Glutamatergic neuron (in vitro differentiated cells): ENCODE data around the gene SLC18B1. TPM values are rescaled to one million over a fixed set of nuclear protein-coding genes. Genes with fewer than 3 reads are reported as not detected.

Experiments used
- DNase-seq: peaks from one replicate; pipeline ENCODE4 v3.0.0; 2022
- H3K27ac Mint-ChIP-seq: one replicate; pipeline ENCODE4 v1.8.0; 2020; ENCODE audit warnings: mild to moderate bottlenecking, mixed read lengths, inconsistent platforms; ENCODE audit not compliant: unreplicated experiment
- H3K27me3 Mint-ChIP-seq: one replicate; pipeline ENCODE4 v1.8.0; 2020; ENCODE audit warnings: mild to moderate bottlenecking, moderate library complexity, mixed read lengths, inconsistent platforms; ENCODE audit not compliant: unreplicated experiment
- H3K36me3 Mint-ChIP-seq: one replicate; pipeline ENCODE4 v1.8.0; 2020; ENCODE audit warnings: mild to moderate bottlenecking, mixed read lengths, inconsistent platforms; ENCODE audit not compliant: unreplicated experiment
- H3K4me1 Mint-ChIP-seq: one replicate; pipeline ENCODE4 v1.8.0; 2020; ENCODE audit warnings: mild to moderate bottlenecking, low read depth, mixed read lengths, inconsistent platforms; ENCODE audit not compliant: unreplicated experiment
- H3K4me3 Mint-ChIP-seq: one replicate; pipeline ENCODE4 v1.8.0; 2020; ENCODE audit warnings: mild to moderate bottlenecking, mixed read lengths, inconsistent platforms; ENCODE audit not compliant: unreplicated experiment
- H3K9me3 Mint-ChIP-seq: one replicate; pipeline ENCODE4 v1.8.0; 2020; ENCODE audit warnings: mild to moderate bottlenecking, moderate library complexity, mixed read lengths, inconsistent platforms; ENCODE audit not compliant: unreplicated experiment
- CTCF ChIP-seq: fragments of 200-600 bp; sonication (generic); IDR thresholded peaks from one replicate; pipeline ENCODE4 v1.5.0; 2021; ENCODE audit not compliant: partially characterized antibody, unreplicated experiment
- total RNA-seq: library from RNA; stranded (reverse); fragmentation: NEBNext Ultra II Directional; extraction: Animal tissue kit (Norgen Biotek cat#: 25700); gene quantifications from one replicate; pipeline ENCODE4 v1.2.1, GENCODE V29; 2021; ENCODE audit not compliant: unreplicated experiment

Gene SLC18B1
- total RNA-seq, 1 donor from 2014 or later, result 5.8 TPM

GRCh38 chr6:132730560-132730959 lies 67.9 kb downstream of the SLC18B1 start:
- Mint-ChIP-seq H3K27me3 (no peaks in the 10 kb centered on the region), H3K9me3 (no peaks in the 10 kb centered on the region), H3K4me3 (no peak overlapping the region), H3K4me1 (peaks cover 3% of the 10 kb centered on the region), H3K27ac (no peak overlapping the region), H3K36me3 (no peaks in the 10 kb centered on the region)
- DNase-seq, result no peak
- TF ChIP-seq CTCF, result no peak

DNA sequence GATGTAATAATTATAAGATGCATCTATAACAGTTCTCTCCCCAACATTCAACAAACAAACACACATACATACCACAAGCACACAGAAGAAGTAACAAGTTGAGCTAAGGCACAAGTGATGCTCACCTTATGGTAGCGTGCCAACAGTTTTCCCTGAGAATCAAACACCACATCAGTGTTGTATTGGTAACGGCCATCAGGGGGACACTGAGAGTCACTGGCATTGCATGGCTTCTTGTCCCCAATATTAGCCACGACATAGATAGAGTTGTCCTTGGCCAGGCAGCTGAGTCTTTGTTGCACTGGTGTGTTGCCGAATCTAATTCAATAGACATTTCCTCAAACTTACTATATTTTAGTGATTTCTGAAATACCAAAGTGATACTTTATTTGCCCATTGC lies 69.8 kb downstream of the SLC18B1 start:
- no peaks in the 10 kb centered on the region for H3K9me3 Mint-ChIP-seq
- H3K4me3 Mint-ChIP-seq, result no peak overlapping the region
- no peak overlapping the region for H3K27ac Mint-ChIP-seq
- no peaks in the 10 kb centered on the region for H3K27me3 Mint-ChIP-seq
- H3K4me1 Mint-ChIP-seq, result peaks cover 3% of the 10 kb centered on the region
- TF ChIP-seq CTCF, result peak; percentile 30
- H3K36me3 Mint-ChIP-seq, result no peaks in the 10 kb centered on the region
- no peak for DNase-seq

GRCh38 chr6:132726608-132726975 lies 71.8 kb downstream of the SLC18B1 start:
- H3K27me3 Mint-ChIP-seq, result peaks cover 2% of the 10 kb centered on the region
- H3K9me3 Mint-ChIP-seq, result no peaks in the 10 kb centered on the region
- H3K4me1 Mint-ChIP-seq, result peaks cover 3% of the 10 kb centered on the region
- no peak for DNase-seq
- no peak for TF ChIP-seq CTCF
- H3K36me3 Mint-ChIP-seq, result no peaks in the 10 kb centered on the region
- H3K27ac Mint-ChIP-seq, result no peak overlapping the region
- H3K4me3 Mint-ChIP-seq, result no peak overlapping the region

DNA sequence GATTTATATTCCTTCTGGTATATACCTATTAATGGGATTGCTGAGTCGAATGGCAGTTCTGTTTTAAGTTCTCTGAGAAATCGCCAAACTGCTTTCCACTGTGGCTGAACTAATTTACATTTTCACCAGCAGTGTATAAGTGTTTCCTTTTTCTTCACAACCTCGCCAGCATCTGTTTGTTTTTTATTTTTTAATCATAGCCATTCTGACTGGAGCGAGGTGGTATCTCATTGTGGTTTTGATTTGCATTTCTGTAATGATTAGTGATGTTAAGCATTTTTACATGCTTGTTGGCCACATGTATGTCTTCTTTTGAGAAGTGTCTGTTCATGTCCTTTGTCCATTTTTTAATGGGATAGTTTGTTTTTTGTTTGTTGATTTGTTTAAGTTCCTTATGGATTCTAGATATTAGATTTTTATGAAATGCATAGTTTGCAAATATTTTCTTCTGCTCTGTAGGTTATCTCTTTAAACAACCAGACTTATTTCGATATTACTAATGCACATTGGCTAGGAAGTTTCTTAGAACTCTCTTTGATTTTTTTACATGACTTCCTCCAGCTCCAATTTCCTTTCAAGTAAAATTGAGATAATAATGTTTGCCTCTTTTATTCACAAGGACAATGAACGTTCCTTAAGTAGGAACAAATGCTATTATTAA lies 72.4 kb downstream of the SLC18B1 start:
- Mint-ChIP-seq H3K9me3 (no peaks in the 10 kb centered on the region), H3K27me3 (peaks cover 2% of the 10 kb centered on the region), H3K27ac (no peak overlapping the region), H3K4me1 (peaks cover 3% of the 10 kb centered on the region), H3K4me3 (no peak overlapping the region), H3K36me3 (no peaks in the 10 kb centered on the region)
- DNase-seq, result no peak
- TF ChIP-seq CTCF, result no peak

DNA sequence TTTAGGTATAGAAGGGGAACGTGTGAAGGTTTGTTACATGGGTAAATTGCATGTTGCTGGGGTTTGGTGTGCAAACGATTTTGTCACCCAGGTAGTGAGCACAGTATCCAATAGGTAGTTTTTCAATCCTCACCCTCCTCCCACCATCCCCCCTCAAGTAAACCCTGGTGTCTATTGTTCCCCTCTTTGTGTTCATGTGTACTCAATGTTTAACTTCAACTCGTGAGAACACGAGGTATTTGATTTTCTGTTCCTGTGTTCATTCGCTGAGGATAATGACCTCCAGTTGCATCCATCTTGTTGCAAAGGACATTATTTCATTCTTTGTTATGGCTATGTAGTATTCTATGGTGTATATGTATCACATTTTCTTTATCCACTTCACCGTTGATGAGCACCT lies 73.0 kb downstream of the SLC18B1 start:
- TF ChIP-seq CTCF, result no peak
- no peak for DNase-seq
- Mint-ChIP-seq H3K36me3 (no peaks in the 10 kb centered on the region), H3K4me3 (no peak overlapping the region), H3K27ac (no peak overlapping the region), H3K27me3 (peaks cover 2% of the 10 kb centered on the region), H3K4me1 (peaks cover 3% of the 10 kb centered on the region), H3K9me3 (no peaks in the 10 kb centered on the region)
